GM12891 (cell line): ENCODE data around the gene NDUFAF8.

ENCODE experiments used
- DNase-seq: peaks from one replicate; pipeline ENCODE4 v3.0.0; 2011; ENCODE audit warnings: low spot score; ENCODE audit not compliant: insufficient read length
- FAIRE-seq: peaks from 2 replicates; lab custom pipeline; 2011; peaks lifted over from hg19 to GRCh38; lab: Jason Lieb, UNC
- PAX5 ChIP-seq: IDR thresholded peaks from 2 replicates; pipeline ENCODE4 v1.6.1; 2011; ENCODE audit warnings: low read length, moderate library complexity, mild to moderate bottlenecking; ENCODE audit not compliant: insufficient read depth, severe bottlenecking
- POLR2A ChIP-seq: IDR thresholded peaks from 2 replicates; pipeline ENCODE4 v1.6.1; 2011; ENCODE audit warnings: low read depth, low read length, control low read depth
- POLR2AphosphoS5 ChIP-seq: IDR thresholded peaks from 2 replicates; pipeline ENCODE4 v1.6.1; 2011; ENCODE audit warnings: low read depth, low read length, control low read depth
- POU2F2 ChIP-seq: IDR thresholded peaks from 2 replicates; pipeline ENCODE4 v1.6.1; 2011; ENCODE audit warnings: low read depth, mild to moderate bottlenecking, control low read depth, low read length, moderate library complexity
- SPI1 ChIP-seq: IDR thresholded peaks from 2 replicates; pipeline ENCODE4 v1.6.1; 2011; ENCODE audit warnings: low read depth, low read length, control low read depth
- TAF1 ChIP-seq: IDR thresholded peaks from 2 replicates; pipeline ENCODE4 v1.6.1; 2011; ENCODE audit warnings: low read depth, low read length, control low read depth

Gene NDUFAF8

GRCh38 chr17:81194941-81195901 is 43.9 kb upstream of the NDUFAF8 start:
- TF ChIP-seq POLR2A (no peak), POU2F2 (no peak), PAX5 (no peak), TAF1 (no peak), SPI1 (no peak), POLR2AphosphoS5 (no peak)
- DNase-seq (no peak), FAIRE-seq (no peak)

- FAIRE-seq (no peak), DNase-seq (no peak)
- TF ChIP-seq TAF1: no peak
- no peak for TF ChIP-seq PAX5
- no peak for TF ChIP-seq POU2F2
- TF ChIP-seq SPI1: no peak
- no peak for TF ChIP-seq POLR2A
- no peak for TF ChIP-seq POLR2AphosphoS5
Observed at GRCh38 chr17:81195941-81196495, 43.1 kb upstream of the NDUFAF8 start.

GRCh38 chr17:81196505-81197408 is 42.4 kb upstream of the NDUFAF8 start:
- no peak for DNase-seq
- TF ChIP-seq SPI1 (no peak), POU2F2 (no peak), PAX5 (no peak), TAF1 (no peak), POLR2A (no peak), POLR2AphosphoS5 (no peak)
- no peak for FAIRE-seq

- TF ChIP-seq PAX5 (no peak), SPI1 (no peak), TAF1 (no peak), POU2F2 (no peak), POLR2AphosphoS5 (no peak), POLR2A (no peak)
- FAIRE-seq: no peak
- no peak for DNase-seq
Observed at GRCh38 chr17:81197409-81197795, 41.7 kb upstream of the NDUFAF8 start.

GRCh38 chr17:81197831-81198490 is 41.2 kb upstream of the NDUFAF8 start:
- DNase-seq (no peak), FAIRE-seq (no peak)

GRCh38 chr17:81198826-81199481 is 40.2 kb upstream of the NDUFAF8 start:
- TF ChIP-seq PAX5: no peak
- no peak for TF ChIP-seq SPI1
- TF ChIP-seq POLR2A: no peak
- TF ChIP-seq TAF1: no peak
- no peak for TF ChIP-seq POU2F2
- no peak for TF ChIP-seq POLR2AphosphoS5
- DNase-seq: no peak
- no peak for FAIRE-seq

More at GRCh38 chr17:81197831-81198490, 41.2 kb upstream of the NDUFAF8 start:
- TF ChIP-seq TAF1 (no peak), POLR2A (no peak), SPI1 (no peak), POLR2AphosphoS5 (no peak), PAX5 (no peak), POU2F2 (no peak)

GRCh38 chr17:81199482-81199830 is 39.7 kb upstream of the NDUFAF8 start:
- DNase-seq (no peak), FAIRE-seq (no peak)
- TF ChIP-seq POLR2AphosphoS5 (no peak), SPI1 (no peak), PAX5 (no peak), POLR2A (no peak), POU2F2 (no peak), TAF1 (no peak)

- FAIRE-seq: no peak
- no peak for DNase-seq
- TF ChIP-seq POLR2AphosphoS5: no peak
- no peak for TF ChIP-seq PAX5
- TF ChIP-seq SPI1: no peak
- no peak for TF ChIP-seq TAF1
- TF ChIP-seq POLR2A: no peak
- no peak for TF ChIP-seq POU2F2
Observed at GRCh38 chr17:81200201-81200600, 38.9 kb upstream of the NDUFAF8 start.
